ENCODE results near the gene DGKG. TPM values are rescaled to one million over a fixed set of nuclear protein-coding genes. Genes with fewer than 3 reads are reported as not detected.

DGKG gene
- total RNA-seq, 2 experiments from 2014 or later, result not detected

- POLR2A ChIA-PET, result no interaction called here
- no peak for TF ChIP-seq CTCF (IDR thresholded peaks at IDR 0.05)
- H3K36me3 ChIP-seq (ENCODE audit: insufficient read depth, low read length), result no peaks in the 10 kb centered on the region
- CTCF ChIA-PET, result no interaction called here
- H3K27ac Mint-ChIP-seq, result no peak overlapping the region
- H3K36me3 Mint-ChIP-seq (ENCODE audit: low read depth), result no peaks in the 10 kb centered on the region
- H3K27ac ChIP-seq (ENCODE audit: low read depth in 1 of 2, low read length in 2 of 2), result no peak overlapping the region
- H3K27me3 Mint-ChIP-seq, result peaks cover 50% of the 10 kb centered on the region
- H3K4me1 ChIP-seq (ENCODE audit: insufficient read depth, low read length), result no peaks in the 10 kb centered on the region
- H3K4me1 Mint-ChIP-seq (ENCODE audit: low read depth), result peaks cover 8% of the 10 kb centered on the region
- H3K4me3 ChIP-seq (ENCODE audit: low read length), result no peak overlapping the region
- ATAC-seq (ENCODE audit: poor library complexity) (no peak), DNase-seq (peak in 3 of 14 experiments; percentile 16 to 29 (median 16))
- intact Hi-C loops (cut with DNase I, micrococcal nuclease), result no loop called here
- H3K9me3 ChIP-seq (ENCODE audit: control insufficient read depth in 1 of 2, insufficient read depth in 1 of 2, low read length in 2 of 2), result no peaks in the 10 kb centered on the region
- peaks cover 8 to 16% of the 10 kb centered on the region in 2 experiments for H3K27me3 ChIP-seq (ENCODE audit: control insufficient read depth in 1 of 2, insufficient read depth in 2 of 2, low read length in 2 of 2)
- H3K4me3 Mint-ChIP-seq, result no peak overlapping the region
- no peaks in the 10 kb centered on the region for H3K9me3 Mint-ChIP-seq
Observed at GRCh38 chr3:186151077-186151971, 210.7 kb downstream of the DGKG start.

GRCh38 chr3:186150041-186150830, 211.8 kb downstream of the DGKG start:
- no peak overlapping the region for H3K27ac Mint-ChIP-seq
- intact Hi-C loops (cut with DNase I, micrococcal nuclease), result no loop called here
- Histone ChIP-seq H3K4me1 (ENCODE audit: insufficient read depth, low read length) (no peaks in the 10 kb centered on the region), H3K4me3 (ENCODE audit: low read length) (no peak overlapping the region), H3K36me3 (ENCODE audit: insufficient read depth, low read length) (no peaks in the 10 kb centered on the region), H3K27me3 (ENCODE audit: control insufficient read depth in 1 of 2, insufficient read depth in 2 of 2, low read length in 2 of 2) (peaks cover 8 to 16% of the 10 kb centered on the region in 2 experiments), H3K9me3 (ENCODE audit: control insufficient read depth in 1 of 2, insufficient read depth in 1 of 2, low read length in 2 of 2) (no peaks in the 10 kb centered on the region), H3K27ac (ENCODE audit: low read depth in 1 of 2, low read length in 2 of 2) (no peak overlapping the region)
- POLR2A ChIA-PET, result no interaction called here
- TF ChIP-seq CTCF (IDR thresholded peaks at IDR 0.05), result no peak
- no peak overlapping the region for H3K4me3 Mint-ChIP-seq
- peaks cover 53% of the 10 kb centered on the region for H3K27me3 Mint-ChIP-seq
- H3K4me1 Mint-ChIP-seq (ENCODE audit: low read depth), result peaks cover 8% of the 10 kb centered on the region
- CTCF ChIA-PET, result no interaction called here
- DNase-seq, result no peak
- no peaks in the 10 kb centered on the region for H3K36me3 Mint-ChIP-seq (ENCODE audit: low read depth)
- H3K9me3 Mint-ChIP-seq, result no peaks in the 10 kb centered on the region
- ATAC-seq (ENCODE audit: poor library complexity), result no peak

- Histone ChIP-seq H3K36me3 (ENCODE audit: insufficient read depth, low read length) (no peaks in the 10 kb centered on the region), H3K27ac (ENCODE audit: low read depth in 1 of 2, low read length in 2 of 2) (no peak overlapping the region), H3K4me1 (ENCODE audit: insufficient read depth, low read length) (no peaks in the 10 kb centered on the region), H3K9me3 (ENCODE audit: control insufficient read depth in 1 of 2, insufficient read depth in 1 of 2, low read length in 2 of 2) (no peaks in the 10 kb centered on the region), H3K4me3 (ENCODE audit: low read length) (no peak overlapping the region), H3K27me3 (ENCODE audit: control insufficient read depth in 1 of 2, insufficient read depth in 2 of 2, low read length in 2 of 2) (peaks cover 8 to 16% of the 10 kb centered on the region in 2 experiments)
- ChIA-PET CTCF (no interaction called here), POLR2A (no interaction called here)
- DNase-seq (no peak), ATAC-seq (ENCODE audit: poor library complexity) (no peak)
- intact Hi-C loops (cut with DNase I, micrococcal nuclease), result no loop called here
- Mint-ChIP-seq H3K4me3 (no peak overlapping the region), H3K36me3 (ENCODE audit: low read depth) (no peaks in the 10 kb centered on the region), H3K27ac (no peak overlapping the region), H3K4me1 (ENCODE audit: low read depth) (peaks cover 8% of the 10 kb centered on the region), H3K9me3 (no peaks in the 10 kb centered on the region), H3K27me3 (peaks cover 59% of the 10 kb centered on the region)
- TF ChIP-seq CTCF (IDR thresholded peaks at IDR 0.05), result no peak
Observed at GRCh38 chr3:186149319-186149960, 212.6 kb downstream of the DGKG start.
